ENCODE data around the gene CNIH3. TPM values are rescaled to one million over a fixed set of nuclear protein-coding genes. Genes with fewer than 3 reads are reported as not detected.

CNIH3 gene
- total RNA-seq, 1 experiment from 2014 or later = 4.2 TPM

DNA sequence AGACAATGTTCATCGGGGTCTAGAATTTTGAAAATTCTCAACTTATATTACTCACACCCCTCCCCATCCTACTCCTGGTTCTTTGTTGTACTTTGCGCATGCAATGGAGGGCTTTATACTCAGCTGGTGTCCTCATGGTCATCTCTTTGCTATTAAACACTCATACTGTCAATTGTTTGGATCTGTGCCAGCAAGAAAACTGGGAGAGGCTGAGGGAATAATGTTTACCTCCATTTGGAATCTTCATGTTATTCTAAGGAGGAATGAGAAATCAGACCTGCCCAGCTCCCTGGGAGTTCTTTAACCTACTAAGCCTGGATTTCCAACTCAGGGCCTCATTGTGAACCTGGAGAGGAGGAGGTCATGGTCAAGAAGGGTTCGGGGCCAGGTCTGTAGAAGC lies 169.5 kb downstream of the CNIH3 start:
- H3K27ac ChIP-seq (ENCODE audit: insufficient read length, low read depth, low read length) = no peak overlapping the region
- peaks cover 1% of the 10 kb centered on the region for H3K27me3 Mint-ChIP-seq (ENCODE audit: low read depth)
- no peak overlapping the region for H3K27ac Mint-ChIP-seq

More for the DNA sequence above, 169.5 kb downstream of the CNIH3 start:
- Histone ChIP-seq H3K4me2 (ENCODE audit: insufficient read depth, insufficient read length, low read length) (no peak overlapping the region), H4K20me1 (ENCODE audit: control insufficient read depth, insufficient read depth, insufficient read length) (no peaks in the 10 kb centered on the region), H4K5ac (ENCODE audit: insufficient read length, low read depth, low read length) (no peak overlapping the region), H2BK20ac (ENCODE audit: low read depth, low read length, poor library complexity, severe bottlenecking) (no peak overlapping the region), H4K8ac (replicated peaks; ENCODE audit: insufficient read length, low read depth, low read length) (no peak overlapping the region), H2BK120ac (ENCODE audit: low read depth, low read length, poor library complexity, severe bottlenecking) (no peak overlapping the region), H3K18ac (ENCODE audit: insufficient read length, low read depth, low read length) (no peak overlapping the region), H3K9ac (ENCODE audit: extremely low read depth, insufficient read length, low read length) (no peak overlapping the region), H3T11ph (ENCODE audit: low read length) (no peak overlapping the region), H3K9me3 (ENCODE audit: control insufficient read depth, low read depth, low read length) (no peaks in the 10 kb centered on the region), H3K4me1 (ENCODE audit: insufficient read depth, low read length) (peaks cover 7% of the 10 kb centered on the region), H3K27me3 (ENCODE audit: insufficient read depth, low read length) (peaks cover 3% of the 10 kb centered on the region; the same call in 1 of the 2 replicates), H4K91ac (ENCODE audit: insufficient read length, low read depth, low read length) (no peak overlapping the region), H3K79me2 (ENCODE audit: insufficient read depth, low read length) (no peaks in the 10 kb centered on the region), H3K14ac (ENCODE audit: insufficient read depth, low read length) (no peak overlapping the region), H3K23me2 (ENCODE audit: insufficient read length, low read depth, low read length, poor library complexity, severe bottlenecking) (no peaks in the 10 kb centered on the region), H3K56ac (ENCODE audit: insufficient read length, low read depth, low read length) (no peak overlapping the region), H2AK5ac (ENCODE audit: insufficient read length, low read length) (no peak overlapping the region), H2BK15ac (ENCODE audit: low read depth, low read length) (no peak overlapping the region), H3K23ac (ENCODE audit: insufficient read length, low read depth, low read length) (no peak overlapping the region), H2BK5ac (ENCODE audit: insufficient read length, low read length) (no peak overlapping the region), H2AFZ (ENCODE audit: low read length) (no peak overlapping the region), H2BK12ac (ENCODE audit: insufficient read length, low read depth, low read length) (no peak overlapping the region), H3K4ac (ENCODE audit: low read depth, low read length) (no peak overlapping the region), H3K79me1 (ENCODE audit: insufficient read depth, low read depth, low read length, poor library complexity, severe bottlenecking) (no peaks in the 10 kb centered on the region)
- Mint-ChIP-seq H3K36me3 (ENCODE audit: insufficient read depth in 1 of 3, low read depth in 3 of 3) (no peaks in the 10 kb centered on the region; a peak in 2 of 7 replicates), H3K4me3 (no peak overlapping the region), H3K4me1 (peaks cover 24 to 25% of the 10 kb centered on the region in 2 experiments), H3K9me3 (no peaks in the 10 kb centered on the region; a peak in 1 of 5 replicates)
- TF ChIP-seq, protein P1, sequence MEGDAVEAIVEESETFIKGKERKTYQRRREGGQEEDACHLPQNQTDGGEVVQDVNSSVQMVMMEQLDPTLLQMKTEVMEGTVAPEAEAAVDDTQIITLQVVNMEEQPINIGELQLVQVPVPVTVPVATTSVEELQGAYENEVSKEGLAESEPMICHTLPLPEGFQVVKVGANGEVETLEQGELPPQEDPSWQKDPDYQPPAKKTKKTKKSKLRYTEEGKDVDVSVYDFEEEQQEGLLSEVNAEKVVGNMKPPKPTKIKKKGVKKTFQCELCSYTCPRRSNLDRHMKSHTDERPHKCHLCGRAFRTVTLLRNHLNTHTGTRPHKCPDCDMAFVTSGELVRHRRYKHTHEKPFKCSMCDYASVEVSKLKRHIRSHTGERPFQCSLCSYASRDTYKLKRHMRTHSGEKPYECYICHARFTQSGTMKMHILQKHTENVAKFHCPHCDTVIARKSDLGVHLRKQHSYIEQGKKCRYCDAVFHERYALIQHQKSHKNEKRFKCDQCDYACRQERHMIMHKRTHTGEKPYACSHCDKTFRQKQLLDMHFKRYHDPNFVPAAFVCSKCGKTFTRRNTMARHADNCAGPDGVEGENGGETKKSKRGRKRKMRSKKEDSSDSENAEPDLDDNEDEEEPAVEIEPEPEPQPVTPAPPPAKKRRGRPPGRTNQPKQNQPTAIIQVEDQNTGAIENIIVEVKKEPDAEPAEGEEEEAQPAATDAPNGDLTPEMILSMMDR (conservative IDR thresholded peaks at IDR 0.05) = no peak
- no peak for DNase-seq
- no CpG with 5 or more reads among the region's 3 CpGs for WGBS (ENCODE audit: extremely low coverage, insufficient read length, low lambda C conversion rate)
